GM12891 (cell line): ENCODE measurements around the gene CTXN3. TPM values are rescaled to one million over a fixed set of nuclear protein-coding genes. Genes with fewer than 3 reads are reported as not detected.

Experiments used
- DNase-seq: peaks from one replicate; pipeline ENCODE4 v3.0.0; 2011; ENCODE audit warnings: low spot score; ENCODE audit not compliant: insufficient read length
- FAIRE-seq: peaks from 2 replicates; lab custom pipeline; 2011; peaks lifted over from hg19 to GRCh38; lab: Jason Lieb, UNC
- PAX5 ChIP-seq: IDR thresholded peaks from 2 replicates; pipeline ENCODE4 v1.6.1; 2011; ENCODE audit warnings: low read length, moderate library complexity, mild to moderate bottlenecking; ENCODE audit not compliant: insufficient read depth, severe bottlenecking
- POLR2A ChIP-seq: IDR thresholded peaks from 2 replicates; pipeline ENCODE4 v1.6.1; 2011; ENCODE audit warnings: low read depth, low read length, control low read depth
- POLR2AphosphoS5 ChIP-seq: IDR thresholded peaks from 2 replicates; pipeline ENCODE4 v1.6.1; 2011; ENCODE audit warnings: low read depth, low read length, control low read depth
- POU2F2 ChIP-seq: IDR thresholded peaks from 2 replicates; pipeline ENCODE4 v1.6.1; 2011; ENCODE audit warnings: low read depth, mild to moderate bottlenecking, control low read depth, low read length, moderate library complexity
- SPI1 ChIP-seq: IDR thresholded peaks from 2 replicates; pipeline ENCODE4 v1.6.1; 2011; ENCODE audit warnings: low read depth, low read length, control low read depth
- TAF1 ChIP-seq: IDR thresholded peaks from 2 replicates; pipeline ENCODE4 v1.6.1; 2011; ENCODE audit warnings: low read depth, low read length, control low read depth
- polyA plus RNA-seq: library from polyadenylated mRNA; unstranded; fragments of >200 nt; gene quantifications from one replicate; pipeline ENCODE4 v1.2.1, GENCODE V29; 2012; ENCODE audit warnings: low read depth, missing spikeins, inconsistent platforms; ENCODE audit not compliant: missing spikeins

The CTXN3 gene
- not detected for polyA plus RNA-seq

GRCh38 chr5:127649018-127649439 lies at the start of gene CTXN3:
Gene CTXN3, plus strand, starts transcription at chr5:127649082. Its CDS starts 8,440 bp downstream, at chr5:127657522.
- DNase-seq (no peak), FAIRE-seq (no peak)
- TF ChIP-seq TAF1, result no peak
- no peak for TF ChIP-seq POU2F2

- DNase-seq, result no peak
- TF ChIP-seq POU2F2 (no peak), SPI1 (no peak), POLR2AphosphoS5 (no peak), PAX5 (no peak)
- FAIRE-seq, result no peak
Observed at GRCh38 chr5:127599320-127599719, 49.6 kb upstream of the CTXN3 start.

GRCh38 chr5:127599847-127600246 lies 49.0 kb upstream of the CTXN3 start:
- DNase-seq (no peak), FAIRE-seq (no peak)
- TF ChIP-seq PAX5, result no peak
- TF ChIP-seq POLR2AphosphoS5, result no peak
- no peak for TF ChIP-seq SPI1
- TF ChIP-seq POLR2A, result no peak

- no peak for FAIRE-seq
- DNase-seq, result no peak
- TF ChIP-seq TAF1 (no peak), POU2F2 (no peak), POLR2A (no peak), POLR2AphosphoS5 (no peak), SPI1 (no peak), PAX5 (no peak)
Observed at GRCh38 chr5:127601111-127601510, 47.8 kb upstream of the CTXN3 start.

GRCh38 chr5:127601601-127602000 lies 47.3 kb upstream of the CTXN3 start:
- DNase-seq, result no peak
- no peak for TF ChIP-seq POLR2AphosphoS5
- no peak for FAIRE-seq

- TF ChIP-seq PAX5 (no peak), POU2F2 (no peak), POLR2A (no peak), SPI1 (no peak), TAF1 (no peak), POLR2AphosphoS5 (no peak)
- DNase-seq (no peak), FAIRE-seq (no peak)
Observed at GRCh38 chr5:127602481-127602880, 46.4 kb upstream of the CTXN3 start.

- DNase-seq (no peak), FAIRE-seq (peak; percentile 66)
- no peak for TF ChIP-seq PAX5
- TF ChIP-seq SPI1, result peak; percentile 34; the same call in 1 of the 2 replicates
Observed at GRCh38 chr5:127602896-127603844, 45.7 kb upstream of the CTXN3 start.

- DNase-seq (no peak), FAIRE-seq (peak; percentile 58)
- no peak for TF ChIP-seq POLR2A
- no peak for TF ChIP-seq POU2F2
- TF ChIP-seq POLR2AphosphoS5, result no peak
- no peak for TF ChIP-seq SPI1
- TF ChIP-seq TAF1, result no peak
- no peak for TF ChIP-seq PAX5
Observed at GRCh38 chr5:127608077-127608660, 40.7 kb upstream of the CTXN3 start.

GRCh38 chr5:127609011-127609410 lies 39.9 kb upstream of the CTXN3 start:
- FAIRE-seq (no peak), DNase-seq (no peak)
- TF ChIP-seq SPI1 (no peak), POLR2A (no peak), POU2F2 (no peak), TAF1 (no peak), POLR2AphosphoS5 (no peak), PAX5 (no peak)

- no peak for TF ChIP-seq POLR2A
- no peak for TF ChIP-seq POLR2AphosphoS5
- TF ChIP-seq SPI1, result no peak
- TF ChIP-seq TAF1, result no peak
- DNase-seq (no peak), FAIRE-seq (no peak)
Observed at GRCh38 chr5:127609957-127610356, 38.9 kb upstream of the CTXN3 start.
